DMS114 treated with DMSO at 0.1 percent for 48 hours (cell line): Measurements from ENCODE around the gene ADAM12.
"Not testable (repeated sequence)": the region's sequence is repeated elsewhere in the genome, so short reads cannot be mapped to it uniquely, and the experiment has no call there.

Experiments
- DNase-seq: peaks from one replicate; lab custom pipeline; 2025; ENCODE audit not compliant: unreplicated experiment; lab: John Stamatoyannopoulos, UW

The ADAM12 gene

DNA sequence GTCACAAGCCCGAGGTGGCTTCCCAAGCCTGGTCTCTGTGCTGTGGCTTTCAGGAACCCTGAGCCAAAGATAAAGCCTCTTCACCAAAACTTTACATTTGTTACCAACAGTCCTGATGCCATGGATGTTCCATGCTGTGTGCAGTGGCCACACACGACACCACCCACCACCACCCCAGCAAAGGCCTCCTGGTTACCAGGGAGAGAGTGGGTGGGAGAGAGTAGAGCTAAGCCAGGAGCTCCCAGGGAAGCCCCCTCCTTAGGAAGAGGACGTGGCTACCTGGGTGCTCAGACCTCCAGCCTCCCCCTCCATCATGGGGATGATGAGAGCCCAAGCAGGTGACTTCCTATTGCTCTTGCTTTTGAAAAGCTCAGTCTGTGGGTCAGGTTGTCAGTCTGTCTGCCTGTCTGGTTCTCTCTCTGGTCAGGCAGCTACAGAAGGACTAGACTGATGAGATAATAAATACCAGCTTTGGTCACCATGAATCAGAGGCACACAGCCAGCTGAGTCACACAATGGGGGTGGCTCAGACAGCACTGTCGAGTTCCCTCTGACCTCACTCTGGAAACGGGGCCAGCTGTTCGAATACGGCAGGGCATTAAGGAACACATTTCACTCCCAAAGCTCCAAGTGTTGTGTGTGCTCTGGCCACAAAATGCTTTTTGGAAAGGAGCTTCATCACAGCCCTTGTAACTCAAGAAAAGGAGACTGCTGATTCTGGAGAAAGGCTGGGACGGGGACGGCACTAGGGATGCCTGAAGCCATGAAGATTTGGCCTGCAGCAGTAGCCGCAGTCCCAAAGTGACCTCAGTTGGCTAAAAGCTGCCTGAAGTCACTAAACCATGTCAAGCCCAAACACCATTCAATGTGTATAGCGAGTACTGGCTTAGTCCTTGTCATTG is 325.9 kb downstream of the ADAM12 start:
- no peak for DNase-seq

DNA sequence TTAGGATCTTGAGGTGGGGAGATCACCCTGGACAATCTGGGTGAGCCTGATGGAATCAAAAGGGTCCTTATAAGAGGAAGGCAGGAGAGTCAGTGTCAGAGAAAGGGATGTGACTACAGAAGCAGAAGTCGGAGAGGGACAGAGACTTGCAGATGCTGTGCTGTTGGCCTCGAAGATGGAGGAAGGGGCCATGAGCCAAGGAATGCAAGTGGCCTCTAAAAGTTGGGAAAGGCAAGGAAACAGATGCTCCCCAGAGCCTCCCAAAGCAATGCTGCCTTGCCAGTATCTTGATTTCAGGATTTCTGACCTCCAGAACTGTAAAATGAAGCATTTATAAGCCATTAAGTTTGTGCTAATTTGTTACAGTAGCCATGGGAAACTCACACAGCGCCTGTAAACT is 326.8 kb downstream of the ADAM12 start:
- no peak for DNase-seq

DNA sequence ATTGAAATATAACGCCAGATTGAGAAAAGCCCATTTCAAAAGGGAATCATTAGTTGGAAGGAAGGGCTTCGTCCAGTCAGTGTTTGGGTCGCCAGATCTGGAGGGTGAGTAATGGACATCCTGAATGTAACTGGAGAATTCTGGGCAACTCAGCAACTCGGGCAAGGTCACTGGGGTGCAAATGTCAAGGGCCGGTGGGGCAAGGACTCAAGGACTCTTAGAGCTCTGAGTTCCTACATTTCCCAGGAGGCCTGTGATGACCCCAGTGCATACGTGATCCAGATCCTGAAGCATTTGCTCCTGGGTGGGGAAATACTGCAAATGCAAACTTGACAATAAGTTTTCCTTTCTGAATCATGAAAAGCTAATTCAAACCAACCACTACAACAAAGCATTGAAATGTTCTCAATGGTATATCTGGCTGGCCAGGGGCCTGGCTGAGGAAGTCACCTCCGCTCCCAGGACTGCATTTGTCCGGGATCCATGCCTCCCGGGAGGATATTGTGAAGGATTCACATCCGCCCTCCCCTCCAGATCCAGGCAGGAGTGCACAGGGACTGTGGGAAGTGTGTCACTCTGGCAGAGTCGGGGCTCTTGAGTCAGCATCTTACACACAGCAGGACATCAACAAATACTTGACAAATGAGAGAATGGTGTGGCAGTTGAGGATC is 327.9 kb downstream of the ADAM12 start:
- no peak for DNase-seq

DNA sequence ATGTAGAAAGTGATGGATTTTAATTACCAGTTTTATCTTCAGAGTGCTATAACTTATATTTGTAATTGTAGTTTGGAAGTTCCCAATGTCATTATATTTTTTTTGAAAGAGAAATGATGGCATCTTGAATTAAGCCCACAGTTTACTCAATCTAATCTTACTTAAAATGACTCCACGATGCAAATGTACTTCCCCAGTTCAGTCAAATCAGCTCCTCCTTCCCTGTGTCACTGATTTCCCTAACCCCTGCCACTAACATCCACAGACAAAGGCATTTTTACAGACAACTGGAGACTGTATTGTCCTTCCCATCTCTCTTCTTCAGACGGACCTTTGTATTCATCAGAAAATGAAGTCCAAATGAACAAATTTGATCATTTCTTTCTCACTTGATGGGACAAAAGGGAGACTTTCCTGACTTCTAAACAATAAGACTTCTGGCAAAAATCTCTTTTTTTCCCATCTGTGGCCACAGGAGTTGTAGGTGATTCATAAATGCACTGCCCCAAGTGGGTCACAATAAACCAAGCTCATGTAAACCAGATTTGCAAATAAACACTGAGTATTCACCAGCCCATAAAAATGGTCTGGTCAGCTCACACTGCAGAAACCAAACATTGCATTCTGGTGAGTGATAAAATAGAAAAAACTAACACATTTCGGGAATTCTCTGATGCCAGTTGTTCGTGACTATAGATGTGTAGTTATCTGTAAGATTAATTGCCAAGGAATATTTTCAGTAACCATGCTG is 329.0 kb downstream of the ADAM12 start:
- DNase-seq: no peak

DNA sequence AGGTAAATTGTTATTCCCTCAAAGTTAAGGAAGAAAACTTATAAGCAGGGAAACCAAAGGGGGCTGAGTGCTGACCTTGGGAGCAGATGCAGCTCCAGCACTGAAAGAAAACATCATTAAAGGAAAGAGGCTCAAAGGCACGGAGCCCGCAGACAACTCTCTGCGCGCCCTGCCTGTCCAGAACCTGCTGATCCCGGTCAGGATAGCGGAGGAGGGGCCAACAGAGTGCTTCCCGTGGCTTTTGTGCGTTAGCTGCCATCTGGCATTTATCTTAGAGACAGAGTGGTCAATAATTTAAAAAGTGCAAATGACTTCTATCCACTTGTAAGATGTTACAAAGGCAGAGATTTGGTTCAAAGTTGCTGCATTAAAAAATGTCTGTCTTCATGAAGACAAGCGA is 329.8 kb downstream of the ADAM12 start:
- DNase-seq: no peak

DNA sequence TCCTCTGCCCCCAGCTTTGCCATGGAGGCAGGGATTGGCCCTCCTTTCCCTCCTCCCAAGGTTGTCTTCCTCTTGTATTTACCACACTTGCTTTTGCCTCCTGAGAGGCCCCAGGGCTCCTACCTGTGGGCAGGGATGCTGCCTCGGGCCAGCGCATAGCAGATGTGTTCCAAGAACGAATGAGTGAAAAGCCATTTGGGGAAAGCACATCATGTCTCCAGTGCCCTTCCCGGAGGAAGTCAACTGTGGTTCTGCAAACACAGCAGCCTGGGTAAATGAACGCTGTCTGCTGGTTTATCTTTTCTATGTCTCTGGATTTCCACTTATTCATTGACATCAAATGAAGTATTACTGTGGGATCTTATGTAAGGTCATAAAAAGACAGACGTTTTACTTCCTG is 330.2 kb downstream of the ADAM12 start:
- no peak for DNase-seq

DNA sequence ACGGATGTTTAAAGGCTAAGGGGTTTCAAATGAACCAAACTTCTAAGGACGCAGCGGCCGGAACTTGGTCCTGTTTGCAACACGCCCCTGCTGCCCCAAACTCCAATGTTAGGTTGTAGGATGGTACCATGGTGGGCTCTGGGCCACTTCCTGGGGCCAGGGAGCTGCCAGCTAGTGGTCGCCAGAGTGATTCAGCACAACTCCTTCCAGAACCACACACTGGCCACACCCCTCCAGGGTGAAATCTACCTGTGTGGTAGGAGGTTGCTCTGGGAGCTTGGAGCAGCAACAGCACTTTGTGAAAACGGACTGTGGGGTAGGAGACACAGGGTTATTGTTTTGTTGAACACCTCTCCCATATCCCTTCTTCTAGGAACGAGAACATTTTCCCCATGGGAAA is 330.8 kb downstream of the ADAM12 start:
- no peak for DNase-seq

DNA sequence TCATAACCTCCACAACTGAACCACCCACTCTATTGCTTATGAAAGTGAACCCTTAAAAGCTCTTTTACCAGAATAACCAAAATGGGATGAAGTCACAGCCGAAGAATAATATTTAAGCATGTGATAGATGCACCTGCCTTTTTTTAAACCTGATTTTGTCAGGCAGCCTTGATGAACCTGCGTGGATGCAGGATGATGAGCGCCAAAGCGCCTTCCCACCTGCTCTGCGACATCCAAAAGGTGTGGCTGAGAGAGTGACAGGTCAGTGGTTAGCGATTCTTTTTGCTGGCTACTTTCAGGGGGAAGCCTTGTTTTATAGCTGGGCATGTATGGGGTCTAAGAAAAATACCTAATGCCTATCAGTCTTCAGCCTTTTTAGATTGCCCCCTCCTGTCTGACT is 334.1 kb downstream of the ADAM12 start:
- no peak for DNase-seq

DNA sequence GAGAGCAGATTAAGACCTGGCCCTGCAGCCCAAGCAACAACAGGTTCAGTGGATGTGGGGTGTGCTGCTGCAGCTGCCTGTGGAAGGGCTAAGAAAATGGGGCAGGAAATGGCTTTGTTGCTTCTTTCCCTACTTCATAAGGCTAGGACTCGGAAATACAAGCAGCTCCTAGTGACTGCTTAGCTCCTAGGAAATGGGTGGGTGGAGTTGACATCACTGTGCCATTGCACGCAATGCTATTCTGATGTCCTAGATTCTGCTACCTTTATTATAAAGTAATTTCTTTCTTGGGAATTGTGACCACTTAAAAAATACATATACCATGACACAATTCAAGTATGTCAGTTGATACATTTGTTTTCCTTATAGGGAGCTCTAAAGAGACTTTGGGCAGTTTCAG is 336.1 kb downstream of the ADAM12 start:
- DNase-seq: no peak

DNA sequence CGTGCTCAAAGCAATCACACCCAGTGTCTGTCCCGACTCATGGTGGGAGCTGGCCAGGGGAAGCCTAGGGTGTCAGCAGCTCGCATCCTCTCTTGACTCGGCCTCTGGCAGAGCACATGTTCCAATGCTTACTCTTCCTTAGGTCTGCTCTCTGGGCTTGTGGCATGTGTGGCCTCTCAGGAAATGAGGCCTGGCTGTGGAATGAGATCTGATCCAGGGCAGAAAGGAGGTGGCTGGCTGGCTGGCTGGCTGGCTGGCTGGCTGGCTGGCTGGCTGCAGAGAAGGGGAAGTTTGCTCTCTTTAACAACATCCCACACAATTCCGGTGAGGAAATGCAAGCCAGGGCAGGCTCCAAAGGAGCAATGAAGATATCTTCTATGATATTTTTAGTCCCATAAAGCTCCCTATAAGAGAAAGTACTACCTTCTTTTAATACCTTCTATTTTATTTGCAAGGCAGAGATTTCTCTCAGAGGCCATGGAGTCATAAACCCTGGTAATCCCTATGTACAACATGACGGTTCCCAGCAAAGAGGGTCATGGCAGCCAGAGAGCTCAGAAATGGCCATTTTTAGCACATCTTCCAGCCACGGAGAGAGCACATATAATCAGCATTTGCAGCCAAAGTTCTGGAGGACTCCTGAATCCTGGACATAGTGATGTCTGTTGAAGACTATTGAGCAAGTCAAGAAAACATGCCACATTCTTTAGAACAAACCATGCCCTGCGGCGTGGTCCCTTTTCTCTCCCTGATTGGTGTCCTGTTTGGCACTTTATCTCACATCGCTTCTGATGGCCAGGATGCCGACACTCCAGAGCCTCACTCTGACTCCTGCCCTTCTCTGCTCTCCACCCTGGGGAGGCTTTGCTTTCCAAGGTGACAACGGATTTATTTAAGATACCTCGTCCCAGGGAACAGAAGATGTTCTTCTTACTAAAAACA is 338.2 kb downstream of the ADAM12 start:
- DNase-seq: no peak

DNA sequence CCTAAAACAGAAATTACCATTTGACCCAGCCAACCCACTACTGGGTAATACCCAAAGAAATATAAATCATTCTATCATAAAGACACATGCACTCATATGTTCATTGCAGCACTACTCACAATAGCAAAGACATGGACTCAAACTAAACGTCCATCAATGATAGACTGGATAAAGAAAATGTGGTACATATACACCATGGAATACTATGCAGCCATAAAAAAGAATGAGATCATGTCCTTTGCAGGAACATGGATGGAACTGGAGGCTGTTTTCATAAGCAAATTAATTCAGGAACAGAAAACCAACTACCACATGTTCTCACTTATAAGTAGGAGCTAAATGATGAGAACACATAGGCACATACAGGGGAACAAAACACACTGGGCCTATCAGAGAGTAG is 340.5 kb downstream of the ADAM12 start:
- DNase-seq: not testable (repeated sequence)

DNA sequence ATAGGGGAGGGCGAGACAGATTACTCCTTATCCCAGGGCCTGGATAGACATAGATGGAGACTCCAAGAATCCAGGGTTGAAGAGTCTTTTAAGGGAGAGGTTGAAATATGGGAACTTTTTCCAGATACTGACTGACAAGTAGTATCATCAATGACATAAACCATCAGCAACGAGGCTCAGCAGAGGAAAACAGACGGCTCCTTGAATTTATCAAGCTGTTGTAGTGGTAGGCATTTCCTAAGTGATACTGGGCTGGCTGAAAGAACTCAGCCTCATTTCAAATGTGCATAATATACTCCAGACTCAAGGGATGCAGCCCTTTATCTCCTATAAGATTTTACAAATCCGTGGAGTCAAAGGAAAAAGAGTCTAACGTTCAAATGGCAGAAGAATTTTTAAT is 341.4 kb downstream of the ADAM12 start:
- no peak for DNase-seq

DNA sequence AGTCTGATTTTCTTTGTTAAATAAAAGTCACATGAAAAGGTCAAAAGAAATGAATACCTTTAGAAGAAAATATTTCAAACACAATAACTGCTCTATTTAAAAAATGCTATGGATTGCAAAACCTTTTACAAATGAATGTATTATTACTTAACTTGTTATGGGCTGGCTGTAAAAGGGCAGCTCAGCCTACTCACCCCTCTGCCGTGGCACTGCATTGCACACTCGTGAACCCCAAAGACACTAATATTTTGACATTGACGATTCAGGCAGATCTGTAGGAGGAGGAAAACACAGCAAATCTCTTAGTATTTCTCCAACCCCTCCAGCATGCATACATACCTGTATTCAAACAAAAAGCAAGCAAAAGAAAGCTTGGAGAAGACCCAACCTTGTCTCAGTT is 342.4 kb downstream of the ADAM12 start:
- no peak for DNase-seq

DNA sequence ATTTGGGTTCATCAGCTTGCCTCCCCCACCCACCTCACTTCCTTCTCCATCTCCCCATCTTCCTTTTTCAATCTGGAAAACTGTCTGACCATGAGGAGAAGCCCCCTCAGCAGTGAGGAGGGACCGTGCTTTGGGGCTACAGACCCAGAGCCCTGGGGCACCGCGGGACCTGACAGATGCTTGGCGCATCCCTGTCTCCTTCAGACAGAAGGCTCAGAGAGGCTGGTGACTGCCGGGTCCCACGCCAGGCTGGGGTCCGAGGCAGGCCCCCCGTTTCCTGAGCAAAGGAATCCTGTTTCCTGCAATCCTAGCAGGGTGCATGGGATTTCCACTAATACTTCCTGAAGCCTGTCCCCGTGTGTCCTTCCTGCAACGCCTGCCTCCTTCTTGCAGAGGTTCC is 344.9 kb downstream of the ADAM12 start:
- DNase-seq: no peak

DNA sequence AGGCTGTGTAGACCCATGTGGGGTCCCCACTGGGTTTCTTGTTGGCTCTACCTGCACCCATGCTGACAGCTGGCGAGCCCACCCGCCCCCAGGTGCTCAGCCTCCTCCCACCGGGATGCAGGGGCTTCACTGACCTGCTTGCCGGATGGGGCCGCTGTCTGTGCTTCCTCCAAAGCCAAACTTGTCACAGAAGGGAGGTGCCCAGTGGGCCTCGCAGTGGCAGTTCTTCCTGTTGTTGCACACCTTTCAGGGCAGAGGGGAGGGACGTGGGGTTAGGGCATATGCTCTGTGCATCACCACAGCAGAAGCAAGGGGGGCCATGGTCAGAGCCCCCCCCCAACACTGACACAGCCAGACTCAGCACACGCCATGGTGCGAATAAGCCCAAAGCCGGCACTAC is 345.4 kb downstream of the ADAM12 start:
- DNase-seq: no peak

DNA sequence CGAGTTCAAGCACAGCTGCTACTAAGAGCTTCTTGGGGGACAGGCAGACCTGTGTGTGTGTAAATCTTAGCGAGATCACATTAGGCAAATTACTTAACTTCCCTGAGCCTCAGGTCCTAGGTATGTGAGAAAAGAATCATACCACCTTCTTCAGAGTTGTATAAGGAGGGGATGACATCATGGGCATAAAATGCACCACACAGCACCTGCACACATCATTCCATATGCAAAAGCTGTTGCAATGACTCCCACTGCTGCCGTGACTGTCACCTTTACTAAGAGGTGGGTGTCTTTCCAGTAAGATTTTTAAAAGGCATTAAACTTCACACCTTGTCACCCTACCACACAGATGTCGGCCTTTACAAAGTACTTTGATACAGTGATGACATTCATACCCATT is 345.9 kb downstream of the ADAM12 start:
- DNase-seq: no peak

DNA sequence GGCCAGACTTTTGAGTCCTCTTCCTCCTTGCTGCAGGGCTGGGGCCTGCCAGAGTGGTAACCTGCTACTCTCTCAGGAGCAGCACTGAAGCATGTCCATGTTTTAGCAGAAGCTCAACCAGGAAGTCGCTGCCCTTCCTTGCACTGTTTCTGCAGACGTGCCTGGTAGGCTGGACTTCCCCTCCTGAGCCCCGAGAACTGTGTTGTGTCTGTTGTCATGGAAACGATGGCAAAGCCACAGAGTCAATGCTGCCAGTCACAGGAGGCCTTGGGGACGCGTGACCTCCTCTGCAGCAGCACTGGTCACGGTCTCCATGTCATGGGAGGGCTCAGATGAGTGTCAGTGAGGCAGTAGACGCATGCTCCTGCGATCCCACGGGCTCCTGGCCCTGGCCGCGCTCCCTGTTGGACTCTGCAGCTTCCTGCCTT is 346.5 kb downstream of the ADAM12 start:
- DNase-seq: no peak

DNA sequence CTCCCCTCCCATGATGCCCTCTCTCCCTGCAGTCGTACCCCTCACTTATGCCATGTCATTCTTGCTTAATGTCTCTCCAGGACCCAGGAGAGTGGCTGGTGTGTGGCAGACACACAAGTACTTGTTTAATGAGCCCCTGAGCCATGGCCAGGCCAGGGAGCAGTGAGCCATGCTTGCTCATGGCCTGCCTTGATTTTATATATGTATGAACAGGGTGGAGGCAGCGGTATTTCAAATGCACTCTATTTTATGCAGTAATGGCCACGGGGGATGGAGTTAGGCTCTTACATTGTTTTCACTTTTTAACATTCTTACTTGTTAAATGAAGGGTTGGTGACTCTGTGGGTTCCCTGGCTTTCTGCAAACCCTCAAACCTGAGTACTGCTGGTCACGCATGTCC is 347.2 kb downstream of the ADAM12 start:
- DNase-seq: no peak

DNA sequence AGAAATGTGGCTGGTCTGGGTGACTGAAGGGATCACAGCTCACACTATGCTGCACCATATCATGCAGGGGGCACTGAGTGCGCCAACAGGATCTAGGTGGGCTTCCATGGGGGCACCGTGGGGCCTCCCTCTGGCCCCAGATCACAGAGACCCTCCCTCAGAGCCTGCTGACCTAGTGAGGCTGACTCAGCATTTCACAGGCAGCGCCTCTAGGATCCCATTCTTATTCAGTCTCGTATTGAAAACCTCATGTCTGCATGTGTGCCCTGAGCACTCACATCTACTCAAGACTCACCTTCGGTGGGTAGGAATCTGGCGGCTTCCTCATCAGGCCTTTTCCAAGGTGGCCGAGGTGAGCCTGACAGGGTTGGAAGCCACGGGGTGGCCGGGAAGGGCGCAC is 350.3 kb downstream of the ADAM12 start:
- no peak for DNase-seq

DNA sequence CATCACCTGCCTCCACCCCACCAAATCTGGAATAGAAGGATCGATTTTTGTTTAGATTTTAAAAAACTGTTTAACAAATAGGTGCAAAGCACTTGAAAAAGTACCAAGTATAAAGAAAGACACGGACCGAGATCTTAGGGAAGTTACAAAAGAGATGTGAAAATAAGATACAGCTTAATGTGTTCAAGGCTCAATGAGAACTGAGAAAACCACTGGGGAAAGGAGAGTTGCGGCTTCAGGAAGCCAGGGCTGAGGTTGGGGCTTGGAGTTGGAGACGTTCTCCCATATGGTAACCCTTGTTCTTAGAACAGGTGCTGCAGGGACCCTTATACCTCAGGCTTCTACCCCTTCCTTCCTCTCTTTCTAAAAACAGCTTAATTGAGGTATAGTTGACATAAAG is 351.8 kb downstream of the ADAM12 start:
- DNase-seq: no peak

DNA sequence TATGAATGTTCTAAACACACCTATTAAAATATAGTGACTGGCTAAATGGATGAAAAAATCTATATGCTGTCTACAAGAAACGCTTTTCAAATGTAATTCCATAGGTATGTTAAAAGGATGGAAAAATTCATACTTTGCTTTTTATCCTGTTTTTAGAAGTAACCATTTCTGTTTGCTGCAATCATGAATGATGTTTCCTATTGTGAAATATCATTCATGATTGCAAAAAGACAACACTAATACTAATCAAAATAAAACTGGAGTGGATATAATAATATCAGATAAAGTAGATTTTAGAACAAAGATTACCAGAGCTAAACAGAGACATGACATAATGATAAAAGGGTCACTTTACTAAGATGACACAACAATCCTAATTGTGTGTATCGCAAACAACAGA is 353.7 kb downstream of the ADAM12 start:
- no peak for DNase-seq
